Lower leg skin (tissue), 4 donors: ENCODE data around the gene SELENBP1. TPM values are rescaled to one million over a fixed set of nuclear protein-coding genes. Genes with fewer than 3 reads are reported as not detected.

Experiments used
- DNase-seq, 2 donors: peaks; one replicate each; pipeline ENCODE4 v3.0.0-alpha.2; 2019; ENCODE audit warnings: low spot score in 2 of 2
- H3K4me3 ChIP-seq: fragments of 200-600 bp; sonication (generic); 2 replicates; pipeline ENCODE4 v1.5.1; 2017; ENCODE audit warnings: mild to moderate bottlenecking, low read depth; ENCODE audit not compliant: poor library complexity, severe bottlenecking
- CTCF ChIP-seq, 3 donors: fragments of 450-650 bp; IDR thresholded peaks; one replicate each; pipeline ENCODE4 v1.5.1; 2016; ENCODE audit warnings: antibody characterized with exemption in 3 of 3, mild to moderate bottlenecking in 3 of 3, moderate library complexity in 2 of 3
- POLR2A ChIP-seq, 2 donors: fragments of 450-650 bp; IDR thresholded peaks; one replicate each; pipeline ENCODE4 v1.6.1; 2016 to 2017; ENCODE audit warnings: antibody characterized with exemption in 2 of 2, mild to moderate bottlenecking in 1 of 2, moderate library complexity in 1 of 2
- WGBS, 2 donors: methylation state at CpG; one replicate each; pipeline ENCODE4 v1.1.5; 2018; 5-methylcytosine and 5-hydroxymethylcytosine counted together
- intact Hi-C: fragments of 100-400 bp; cut with DNase I; formaldehyde crosslinking; loops from one replicate; pipeline ENCODE4 v1.15.0; 2023; ENCODE audit warnings: low total_unique reads
- total RNA-seq, 4 donors: library from RNA; depleted of rRNA; stranded (reverse); fragments of >200 nt; gene quantifications; one replicate each; pipeline ENCODE4 v1.1.0, GENCODE V29; 2016

Gene SELENBP1
- total RNA-seq, 4 donors from 2014 or later: 25.4 to 39.9 (median 38.1) TPM

DNA sequence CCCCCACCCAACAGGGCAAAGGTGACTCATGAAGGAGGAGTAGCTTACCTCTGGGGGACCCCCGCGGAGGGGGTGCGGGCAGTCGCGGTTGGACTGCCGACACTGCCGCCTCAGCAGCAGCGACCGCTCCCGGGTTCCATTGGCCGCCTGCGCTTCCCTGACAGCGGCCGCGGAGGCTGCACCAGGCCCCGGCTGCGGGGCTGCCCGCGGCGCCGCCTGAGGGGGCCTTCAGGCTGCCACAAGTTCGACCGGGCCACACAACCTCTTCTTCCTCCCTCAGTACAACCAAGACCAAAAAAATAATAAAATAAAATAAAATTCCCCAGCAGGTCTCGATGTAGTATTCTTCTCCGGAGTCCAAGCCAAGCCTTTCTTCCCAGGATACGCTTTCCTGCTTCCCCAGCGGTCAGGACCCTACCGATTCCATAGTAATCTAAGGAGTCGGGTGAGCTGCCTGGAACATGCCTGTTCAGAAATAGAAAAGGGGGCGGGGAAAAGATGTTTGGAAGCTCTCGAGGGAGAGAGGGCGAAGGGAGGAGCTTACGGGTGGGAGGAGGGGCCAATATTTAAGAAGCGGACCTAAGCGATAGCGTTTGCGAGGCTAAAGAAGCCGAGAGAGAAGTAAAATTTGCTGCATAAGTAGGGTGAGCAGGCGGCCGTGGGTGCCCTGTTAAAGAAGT, 45.1 kb downstream of the SELENBP1 start, which contains the start of gene PI4KB:
TSS of gene PI4KB (minus strand) at position 194 of the 680 bp plus-strand sequence. CDS start 10,935 bp downstream, outside the sequence.
- TF ChIP-seq CTCF (IDR thresholded peaks at IDR 0.05) (no peak), POLR2A (IDR thresholded peaks at IDR 0.05) (no peak)
- peak within 1 kb of the TSS; percentile 58 for H3K4me3 ChIP-seq
- intact Hi-C loops: no loop called here
- 0% methylated on average over 27 to 29 of the region's 40 CpGs for WGBS, 2 donors
- peak; percentile 97 for DNase-seq

DNA sequence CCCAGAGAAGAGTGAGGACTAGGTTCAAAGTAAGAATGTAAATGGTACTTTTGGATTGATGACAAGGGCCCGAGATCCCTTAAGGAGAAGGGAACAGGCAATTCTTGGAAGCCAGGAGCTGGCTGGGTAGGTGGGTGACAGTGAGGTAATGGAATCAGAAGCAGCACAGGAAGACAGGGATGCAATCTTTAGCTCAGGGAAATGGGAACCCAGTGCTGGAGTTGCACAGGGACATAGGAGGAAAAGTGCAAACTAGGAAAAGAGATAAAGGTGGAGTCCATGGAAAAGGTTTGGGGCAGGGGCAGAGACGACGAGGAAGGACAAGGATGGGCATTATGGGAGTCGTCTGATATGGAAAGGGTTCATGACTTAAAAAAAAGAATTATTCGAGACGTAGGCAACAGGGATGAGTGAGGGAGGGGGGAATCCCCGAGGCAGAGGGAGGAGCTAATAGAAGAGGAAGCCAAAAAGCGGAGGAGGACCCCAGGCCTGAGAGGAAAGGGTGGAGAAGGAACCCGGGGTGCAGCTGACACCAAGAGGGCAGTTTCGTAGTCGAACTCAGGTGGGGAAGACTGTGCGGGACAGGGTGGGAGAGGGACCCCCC, 45.8 kb downstream of the SELENBP1 start:
- H3K4me3 ChIP-seq: peak overlapping the region; percentile 58
- DNase-seq: peak; percentile 60 to 88
- intact Hi-C loops: no loop called here
- WGBS, 2 donors: 0 to 1% methylated on average over 12 of the region's 12 CpGs
- TF ChIP-seq CTCF (IDR thresholded peaks at IDR 0.05) (no peak), POLR2A (IDR thresholded peaks at IDR 0.05) (no peak)

- intact Hi-C loops: no loop called here
Measured at GRCh38 chr1:151325646-151326429, 46.7 kb downstream of the SELENBP1 start.

GRCh38 chr1:151325231-151325630, 47.3 kb downstream of the SELENBP1 start:
- H3K4me3 ChIP-seq: no peak overlapping the region
- DNase-seq: no peak
- no peak for TF ChIP-seq CTCF (IDR thresholded peaks at IDR 0.05)
- TF ChIP-seq POLR2A (IDR thresholded peaks at IDR 0.05): no peak
- WGBS, 2 donors: 82 to 84% methylated on average over 7 of the region's 7 CpGs
- intact Hi-C loops: no loop called here

More at GRCh38 chr1:151325646-151326429, 46.7 kb downstream of the SELENBP1 start:
- TF ChIP-seq POLR2A (IDR thresholded peaks at IDR 0.05): no peak
- no peak for TF ChIP-seq CTCF (IDR thresholded peaks at IDR 0.05)
- DNase-seq: no peak
- H3K4me3 ChIP-seq: no peak overlapping the region
- WGBS, 2 donors: 16 to 22% methylated on average over 5 of the region's 5 CpGs

- 84 to 93% methylated on average over 4 of the region's 4 CpGs for WGBS, 2 donors
- TF ChIP-seq POLR2A (IDR thresholded peaks at IDR 0.05): no peak
- no peak for TF ChIP-seq CTCF (IDR thresholded peaks at IDR 0.05)
- DNase-seq: no peak
- H3K4me3 ChIP-seq: no peak overlapping the region
- intact Hi-C loops: no loop called here
Measured at GRCh38 chr1:151324390-151324930, 48.0 kb downstream of the SELENBP1 start.
